T-helper 2 cell treated with Interferon-gamma antibody and Interleukin-4, amounts not matched to agents 100 ng/mL and 5 ng/mL, for 36 hours (primary cell): Measurements from ENCODE around the gene SGMS2. TPM values are rescaled to one million over a fixed set of nuclear protein-coding genes. Genes with fewer than 3 reads are reported as not detected.

Experiments
- total RNA-seq: library from RNA; stranded (reverse); gene quantifications from 2 replicates; pipeline ENCODE4 v1.2.3, GENCODE V29; 2022

SGMS2 gene
- total RNA-seq, 1 donor from 2014 or later, result 0.05 TPM

Other genes starting within 250 kb of the SGMS2 start
- gene PAPSS1, start 104.7 kb upstream of the SGMS2 start, total RNA-seq, result 31.5 and 32.8 TPM in 2 replicates
- gene CYP2U1, start 106.6 kb downstream of the SGMS2 start, total RNA-seq, result 1.9 TPM in 2 replicates
- gene HADH, start 165.0 kb downstream of the SGMS2 start, total RNA-seq, result 46.3 and 46.7 TPM in 2 replicates